GM19328 (cell line): ENCODE data around the gene APOO.
"Not testable (repeated sequence)": the region's sequence is repeated elsewhere in the genome, so short reads cannot be mapped to it uniquely, and the experiment has no call there.

ENCODE experiments used
- ATAC-seq: cut with Tn5 transposase; IDR thresholded peaks from one replicate; pipeline ENCODE4 v1.9.1; 2021; ENCODE audit warnings: mild to moderate bottlenecking, moderate library complexity; ENCODE audit not compliant: unreplicated experiment

Gene APOO

GRCh38 chrX:23861952-23862351, 45.8 kb downstream of the APOO start:
- not testable (repeated sequence) for ATAC-seq

- no peak for ATAC-seq
Observed at GRCh38 chrX:23861215-23861896, 46.4 kb downstream of the APOO start.

GRCh38 chrX:23859238-23859637, 48.5 kb downstream of the APOO start:
- ATAC-seq, result not testable (repeated sequence)

- no peak for ATAC-seq
Observed at GRCh38 chrX:23857935-23858334, 49.8 kb downstream of the APOO start.

GRCh38 chrX:23857363-23857762, 50.4 kb downstream of the APOO start:
- no peak for ATAC-seq

GRCh38 chrX:23855569-23855968, 52.2 kb downstream of the APOO start:
- ATAC-seq, result no peak

- no peak for ATAC-seq
Observed at GRCh38 chrX:23854945-23855344, 52.8 kb downstream of the APOO start.

GRCh38 chrX:23854122-23854521, 53.6 kb downstream of the APOO start:
- no peak for ATAC-seq

GRCh38 chrX:23851544-23851943, 56.2 kb downstream of the APOO start:
- no peak for ATAC-seq

- ATAC-seq, result no peak
Observed at GRCh38 chrX:23849241-23849640, 58.5 kb downstream of the APOO start.

GRCh38 chrX:23845351-23845817, 62.4 kb downstream of the APOO start:
- ATAC-seq, result no peak

GRCh38 chrX:23844502-23845138, 63.1 kb downstream of the APOO start:
- no peak for ATAC-seq

GRCh38 chrX:23841847-23842522, 65.8 kb downstream of the APOO start:
- no peak for ATAC-seq

- no peak for ATAC-seq
Observed at GRCh38 chrX:23840674-23841073, 67.1 kb downstream of the APOO start.

- no peak for ATAC-seq
Observed at GRCh38 chrX:23838953-23839352, 68.8 kb downstream of the APOO start.

GRCh38 chrX:23832721-23833120, 75.0 kb downstream of the APOO start:
- no peak for ATAC-seq

GRCh38 chrX:23828881-23829280, 78.9 kb downstream of the APOO start:
- ATAC-seq, result no peak

GRCh38 chrX:23826653-23827052, 81.1 kb downstream of the APOO start:
- ATAC-seq, result no peak

- ATAC-seq, result no peak
Observed at GRCh38 chrX:23826216-23826615, 81.5 kb downstream of the APOO start.

GRCh38 chrX:23825675-23826074, 82.1 kb downstream of the APOO start:
- ATAC-seq, result no peak

- no peak for ATAC-seq
Observed at GRCh38 chrX:23822841-23823240, 84.9 kb downstream of the APOO start.

- ATAC-seq, result no peak
Observed at GRCh38 chrX:23822397-23822796, 85.3 kb downstream of the APOO start.
